Testis (tissue), 3 donors: ENCODE results near the gene C16orf87. TPM values are rescaled to one million over a fixed set of nuclear protein-coding genes. Genes with fewer than 3 reads are reported as not detected.

Experiments
- DNase-seq: peaks from one replicate; pipeline ENCODE4 v3.0.0-alpha.2; 2019
- H3K27ac ChIP-seq, 2 donors: fragments of 200-600 bp; sonication (generic); one replicate each; pipeline ENCODE4 v1.5.1; 2019
- H3K27me3 ChIP-seq: fragments of 200-600 bp; sonication (generic); one replicate; pipeline ENCODE4 v1.5.1; 2019
- H3K36me3 ChIP-seq: fragments of 200-600 bp; sonication (generic); one replicate; pipeline ENCODE4 v1.5.1; 2017; ENCODE audit warnings: low read depth; ENCODE audit errors: missing control alignments
- H3K4me1 ChIP-seq: fragments of 200-600 bp; sonication (generic); one replicate; pipeline ENCODE4 v1.5.1; 2019
- H3K4me3 ChIP-seq, 2 donors: fragments of 200-600 bp; sonication (generic); one replicate each; pipeline ENCODE4 v1.5.1; 2017 to 2019
- H3K9me3 ChIP-seq: fragments of 200-600 bp; sonication (generic); one replicate; pipeline ENCODE4 v1.5.1; 2017
- CTCF ChIP-seq, 3 experiments: fragments of 450-650 bp in 2 of 3; fragments of 200-600 bp in 1 of 3; sonication (generic) in 1 of 3; IDR thresholded peaks; one replicate each; pipeline ENCODE4 v1.5.1; 2016 to 2019; ENCODE audit warnings: antibody characterized with exemption in 3 of 3, mild to moderate bottlenecking in 2 of 3, moderate library complexity in 1 of 3
- POLR2A ChIP-seq: fragments of 450-650 bp; IDR thresholded peaks from one replicate; pipeline ENCODE4 v1.6.1; 2017; ENCODE audit warnings: antibody characterized with exemption, mild to moderate bottlenecking, moderate library complexity
- WGBS, 2 donors: methylation state at CpG; one replicate each; pipeline ENCODE4 v1.1.5; 2018; 5-methylcytosine and 5-hydroxymethylcytosine counted together
- intact Hi-C: fragments of 100-400 bp; cut with DNase I; formaldehyde crosslinking; loops from one replicate; pipeline ENCODE4 v1.15.1; 2023; ENCODE audit warnings: low total_unique reads
- polyA plus RNA-seq: library from polyadenylated mRNA; stranded (reverse); fragments of 350-450 nt; fragmentation: Illumina TruSeq; extraction: RNeasy Lipid Tissue Mini Kit (QIAGEN cat#74804); gene quantifications from one replicate; pipeline ENCODE4 v1.2.3, GENCODE V29; 2014; ENCODE audit warnings: low read depth, low replicate concordance; ENCODE audit not compliant: insufficient read depth
- total RNA-seq, 2 donors: library from RNA; depleted of rRNA; stranded (reverse); fragments of >200 nt; gene quantifications; one replicate each; pipeline ENCODE4 v1.2.3, GENCODE V29; 2016

Gene C16orf87
- total and polyA plus RNA-seq, 3 donors from 2014 or later = 32.0 to 45.4 (median 44.9) TPM

DNA sequence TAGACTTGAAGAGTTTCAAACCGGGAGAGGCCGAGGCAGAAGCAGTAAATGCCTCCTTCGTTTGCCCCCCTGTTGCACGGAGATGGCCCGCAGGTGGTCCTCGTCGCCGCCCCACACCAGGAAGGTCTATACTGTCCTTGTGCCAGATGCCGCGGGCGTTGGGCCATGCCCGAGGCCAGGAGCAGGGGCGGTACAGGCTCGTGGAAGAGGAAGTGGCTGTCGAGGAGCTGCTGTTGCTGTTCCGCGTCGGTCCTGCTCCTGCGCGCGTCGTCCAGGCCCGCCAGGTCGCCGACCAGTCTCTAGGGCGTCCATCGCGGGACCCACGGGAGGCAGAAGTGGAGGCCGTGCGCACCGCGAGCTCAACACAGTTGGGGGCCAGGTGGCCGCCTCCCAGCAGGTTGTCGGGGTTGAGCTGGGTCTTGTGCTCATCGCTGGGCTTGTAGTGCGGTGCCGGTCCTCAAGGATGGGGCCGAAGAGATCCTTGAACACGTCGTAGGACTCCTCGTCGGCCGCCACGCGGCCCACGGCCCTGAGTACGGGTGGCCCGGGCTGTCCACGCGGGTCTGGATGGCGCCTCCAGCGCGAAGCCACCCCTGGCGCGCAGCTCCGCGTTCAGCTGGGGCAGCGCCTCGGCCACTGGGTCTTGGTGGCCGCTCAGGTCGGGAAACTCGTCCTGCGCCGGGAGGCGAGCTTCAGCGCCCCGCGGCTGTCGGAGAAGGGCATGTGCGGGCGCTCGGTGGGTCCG is 13.1 kb upstream of the C16orf87 start:
- WGBS, 2 donors = 24 to 36% methylated on average over 6 to 74 of the region's 74 CpGs
- H3K27ac ChIP-seq = no peak overlapping the region
- peak overlapping the region; percentile 3 to 41 for H3K4me3 ChIP-seq
- TF ChIP-seq CTCF (IDR thresholded peaks at IDR 0.05) = no peak
- TF ChIP-seq POLR2A = no peak
- DNase-seq = no peak
- no peaks in the 10 kb centered on the region for H3K36me3 ChIP-seq
- H3K9me3 ChIP-seq = no peaks in the 10 kb centered on the region
- intact Hi-C loops = no loop called here
- H3K4me1 ChIP-seq = no peaks in the 10 kb centered on the region
- H3K27me3 ChIP-seq = no peaks in the 10 kb centered on the region

DNA sequence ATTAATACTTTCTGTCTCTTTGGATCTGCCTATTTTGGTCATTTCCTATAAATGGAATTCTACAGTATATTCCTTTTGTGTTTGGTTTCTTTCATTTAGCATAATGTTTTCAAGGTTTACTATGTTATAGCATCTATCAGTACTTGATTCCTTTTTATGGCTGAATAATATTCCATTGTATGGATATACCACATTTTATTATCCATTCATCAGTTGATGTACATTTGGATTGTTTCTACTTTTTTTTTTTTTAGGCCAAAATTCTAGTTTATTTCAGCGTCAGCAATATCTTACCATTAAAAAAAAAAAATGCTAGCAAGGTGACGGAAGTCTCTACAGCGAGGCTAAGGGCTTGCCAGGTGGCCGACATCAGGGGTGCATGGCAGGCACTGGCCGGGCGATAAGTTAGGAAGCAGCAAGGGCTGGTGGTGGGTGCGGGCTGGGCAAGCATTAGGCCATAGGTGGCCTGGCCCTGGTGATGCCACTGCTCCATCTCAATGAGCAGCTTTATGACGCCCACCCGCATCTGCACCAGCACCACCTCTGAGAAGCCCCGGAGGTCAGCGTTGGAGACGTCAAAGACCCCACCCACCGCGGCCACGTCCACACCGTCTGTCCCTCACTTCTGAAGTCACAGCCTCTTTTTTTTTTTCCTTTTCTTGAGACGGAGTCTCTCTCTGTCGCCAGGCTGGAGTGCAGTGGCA is 11.4 kb upstream of the C16orf87 start:
- DNase-seq = no peak
- Histone ChIP-seq H3K9me3 (no peaks in the 10 kb centered on the region), H3K27ac (no peak overlapping the region), H3K4me1 (no peaks in the 10 kb centered on the region), H3K4me3 (no peak overlapping the region), H3K36me3 (no peaks in the 10 kb centered on the region), H3K27me3 (no peaks in the 10 kb centered on the region)
- WGBS, 2 donors = 95 to 96% methylated on average over 18 of the region's 18 CpGs
- intact Hi-C loops = no loop called here
- TF ChIP-seq CTCF (IDR thresholded peaks at IDR 0.05) = no peak
- no peak for TF ChIP-seq POLR2A

GRCh38 chr16:46839986-46840443 is 9.0 kb upstream of the C16orf87 start:
- intact Hi-C loops = no loop called here
- Histone ChIP-seq H3K36me3 (no peaks in the 10 kb centered on the region), H3K27ac (no peak overlapping the region), H3K4me3 (no peak overlapping the region), H3K27me3 (no peaks in the 10 kb centered on the region), H3K9me3 (no peaks in the 10 kb centered on the region), H3K4me1 (no peaks in the 10 kb centered on the region)
- no peak for DNase-seq
- TF ChIP-seq CTCF (IDR thresholded peaks at IDR 0.05) (no peak), POLR2A (no peak)
- WGBS, 2 donors = 73 to 82% methylated on average over 8 to 11 of the region's 11 CpGs

- Histone ChIP-seq H3K4me1 (no peaks in the 10 kb centered on the region), H3K36me3 (no peaks in the 10 kb centered on the region), H3K9me3 (no peaks in the 10 kb centered on the region), H3K27me3 (no peaks in the 10 kb centered on the region), H3K4me3 (no peak overlapping the region), H3K27ac (no peak overlapping the region)
- TF ChIP-seq POLR2A = no peak
- TF ChIP-seq CTCF (IDR thresholded peaks at IDR 0.05) = no peak
- DNase-seq = no peak
- intact Hi-C loops = no loop called here
- 90 to 93% methylated on average over 6 of the region's 6 CpGs for WGBS, 2 donors
Measured at GRCh38 chr16:46836534-46837530, 5.9 kb upstream of the C16orf87 start.
